SH-SY5Y (cell line): ENCODE measurements around the gene PICK1.

Experiments
- GATA2 ChIP-seq: IDR thresholded peaks from 2 replicates; pipeline ENCODE4 v1.6.1; 2011; ENCODE audit warnings: mild to moderate bottlenecking, low read depth, low read length
- GATA3 ChIP-seq: IDR thresholded peaks from 2 replicates; pipeline ENCODE4 v1.6.1; 2011; ENCODE audit warnings: low read depth, mild to moderate bottlenecking, low read length, moderate library complexity

DNA sequence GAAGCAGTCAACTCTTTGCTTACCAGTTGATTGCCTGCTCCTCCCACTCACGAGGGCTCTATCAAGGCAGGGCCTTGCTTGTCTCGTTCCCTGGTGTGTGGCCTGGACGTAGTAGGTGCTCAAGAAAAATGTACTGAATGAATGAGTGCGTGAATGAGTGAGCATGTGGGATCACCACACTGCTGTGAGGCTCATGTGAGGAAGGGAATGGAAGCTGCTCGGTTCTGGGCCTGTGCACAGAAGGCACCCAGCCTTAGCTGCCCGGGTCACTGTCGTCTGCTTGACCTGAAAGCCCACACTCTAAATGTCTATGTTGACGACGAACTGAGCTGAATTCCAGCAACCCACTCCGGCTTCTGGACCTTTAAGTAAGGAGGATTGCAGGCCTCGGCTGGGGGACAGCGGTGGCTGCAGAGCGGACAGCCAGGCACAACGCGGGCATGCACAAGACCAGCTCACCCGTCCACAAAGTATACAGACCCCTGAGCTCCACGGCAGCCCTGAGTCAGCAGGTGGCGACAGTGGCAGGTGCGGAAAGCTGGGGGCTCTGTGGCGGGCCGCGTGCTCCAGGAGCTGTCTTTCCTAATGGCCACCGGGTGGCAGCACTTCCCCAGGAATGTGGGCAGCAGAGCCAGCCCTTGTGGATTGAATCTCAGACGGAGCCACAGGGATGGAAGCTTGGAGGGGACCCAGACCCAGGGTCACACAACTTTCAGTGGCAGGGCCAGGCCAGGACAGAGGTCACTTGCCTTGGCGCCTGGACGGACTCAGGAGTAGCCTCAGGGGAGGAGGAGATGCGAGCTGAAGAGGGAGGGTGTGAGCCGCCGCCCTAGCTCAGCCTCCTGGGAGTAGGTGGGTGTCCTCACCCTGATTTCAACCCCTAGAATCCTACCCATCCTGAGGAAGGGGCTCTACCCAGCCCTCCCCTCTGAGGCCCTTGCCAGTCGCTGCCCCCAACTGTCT lies 5.0 kb upstream of the PICK1 start:
- TF ChIP-seq GATA2 (no peak), GATA3 (no peak)
